HepG2 (cell line): Measurements from ENCODE around the gene ZNF23. TPM values are rescaled to one million over a fixed set of nuclear protein-coding genes. Genes with fewer than 3 reads are reported as not detected.

Experiments used
- CENPBD1 ChIP-seq: sonication (generic); formaldehyde crosslinking; IDR thresholded peaks from 2 replicates; pipeline ENCODE4 v1.8.0; 2022; ENCODE audit warnings: missing genetic modification reagents, low read depth, mild to moderate bottlenecking, borderline replicate concordance
- KLF6 ChIP-seq: IDR thresholded peaks from 2 replicates; pipeline ENCODE4 v1.8.0; 2016; ENCODE audit warnings: missing biosample characterization, missing genetic modification reagents
- PRDM4 ChIP-seq: sonication (generic); formaldehyde crosslinking; IDR thresholded peaks from 2 replicates; pipeline ENCODE4 v1.9.0; 2021; ENCODE audit warnings: missing genetic modification reagents, borderline replicate concordance
- TBX2 ChIP-seq: sonication (generic); formaldehyde crosslinking; IDR thresholded peaks from 2 replicates; pipeline ENCODE4 v1.5.0; 2020; ENCODE audit warnings: missing genetic modification reagents, mild to moderate bottlenecking, borderline replicate concordance
- TERF1 ChIP-seq: sonication (generic); formaldehyde crosslinking; IDR thresholded peaks from 2 replicates; pipeline ENCODE4 v1.8.0; 2022; ENCODE audit warnings: mild to moderate bottlenecking, missing genetic modification reagents, moderate library complexity
- ZBTB14 ChIP-seq: sonication (generic); formaldehyde crosslinking; IDR thresholded peaks from 2 replicates; pipeline ENCODE4 v1.4.0; 2020; ENCODE audit warnings: missing genetic modification reagents
- ZFP1 ChIP-seq: IDR thresholded peaks from 2 replicates; pipeline ENCODE4 v1.6.1; 2016
- ZFP36L2 ChIP-seq: sonication (generic); formaldehyde crosslinking; IDR thresholded peaks from 2 replicates; pipeline ENCODE4 v1.4.0; 2020; ENCODE audit warnings: missing genetic modification reagents
- ZKSCAN8 ChIP-seq: IDR thresholded peaks from 2 replicates; pipeline ENCODE4 v1.6.1; 2016; ENCODE audit warnings: borderline replicate concordance, missing genetic modification reagents, missing compliant biosample characterization
- ZNF326 ChIP-seq: sonication (generic); formaldehyde crosslinking; IDR thresholded peaks from 2 replicates; pipeline ENCODE4 v1.4.0; 2020; ENCODE audit warnings: missing genetic modification reagents, borderline replicate concordance
- ZNF350 ChIP-seq: sonication (generic); formaldehyde crosslinking; IDR thresholded peaks from 2 replicates; pipeline ENCODE4 v1.4.0; 2020; ENCODE audit warnings: mild to moderate bottlenecking, low read depth, missing genetic modification reagents, borderline replicate concordance
- polyA plus RNA-seq, 8 experiments: library from polyadenylated mRNA; depleted of rRNA in 3 of 8; stranded (reverse) in 7 of 8; unstranded in 1 of 8; fragments of >200 nt; fragmentation: Illumina TruSeq in 4 of 8; extraction: Trizol in 4 of 8; gene quantifications; 2 replicates each; pipeline versions ENCODE4 v1.2.1 to v1.2.3, GENCODE V29; 2011 to 2016; ENCODE audit warnings: low read depth in 4 of 8, missing spikeins in 1 of 8, mixed read lengths in 1 of 8; ENCODE audit not compliant: insufficient read depth in 1 of 8
- total RNA-seq, 5 experiments: library from RNA; depleted of rRNA; stranded (reverse); fragments of >200 nt; fragmentation: Illumina TruSeq; extraction: Trizol; gene quantifications; 2 replicates each; pipeline ENCODE4 v1.2.3, GENCODE V29; 2016; ENCODE audit warnings: low read depth in 1 of 5
- TF ChIP-seq, protein P1 (sequence below), 2 experiments: sonication (generic) in 1 of 2; formaldehyde crosslinking in 1 of 2; IDR thresholded peaks; 2 replicates each; pipeline versions ENCODE4 v1.6.1 to v1.9.0; 2014 to 2022; ENCODE audit warnings: antibody characterized with exemption in 1 of 2, borderline replicate concordance in 1 of 2, inconsistent platforms in 1 of 2, low read depth in 1 of 2, missing genetic modification reagents in 1 of 2
- TF ChIP-seq, protein P2 (sequence below): sonication (generic); formaldehyde crosslinking; IDR thresholded peaks from 2 replicates; pipeline ENCODE4 v1.8.1; 2023; ENCODE audit warnings: mild to moderate bottlenecking, missing genetic modification reagents, borderline replicate concordance
- TF ChIP-seq, protein P3 (sequence below): IDR thresholded peaks from 2 replicates; pipeline ENCODE4 v1.6.1; 2018; ENCODE audit warnings: missing genetic modification reagents

ZNF23 gene
- total and polyA plus RNA-seq, 2 of the 13 experiments (the other 11 are each of a cell fraction or from before 2014, with no cell fraction given): 8.6 to 12.2 TPM

DNA sequence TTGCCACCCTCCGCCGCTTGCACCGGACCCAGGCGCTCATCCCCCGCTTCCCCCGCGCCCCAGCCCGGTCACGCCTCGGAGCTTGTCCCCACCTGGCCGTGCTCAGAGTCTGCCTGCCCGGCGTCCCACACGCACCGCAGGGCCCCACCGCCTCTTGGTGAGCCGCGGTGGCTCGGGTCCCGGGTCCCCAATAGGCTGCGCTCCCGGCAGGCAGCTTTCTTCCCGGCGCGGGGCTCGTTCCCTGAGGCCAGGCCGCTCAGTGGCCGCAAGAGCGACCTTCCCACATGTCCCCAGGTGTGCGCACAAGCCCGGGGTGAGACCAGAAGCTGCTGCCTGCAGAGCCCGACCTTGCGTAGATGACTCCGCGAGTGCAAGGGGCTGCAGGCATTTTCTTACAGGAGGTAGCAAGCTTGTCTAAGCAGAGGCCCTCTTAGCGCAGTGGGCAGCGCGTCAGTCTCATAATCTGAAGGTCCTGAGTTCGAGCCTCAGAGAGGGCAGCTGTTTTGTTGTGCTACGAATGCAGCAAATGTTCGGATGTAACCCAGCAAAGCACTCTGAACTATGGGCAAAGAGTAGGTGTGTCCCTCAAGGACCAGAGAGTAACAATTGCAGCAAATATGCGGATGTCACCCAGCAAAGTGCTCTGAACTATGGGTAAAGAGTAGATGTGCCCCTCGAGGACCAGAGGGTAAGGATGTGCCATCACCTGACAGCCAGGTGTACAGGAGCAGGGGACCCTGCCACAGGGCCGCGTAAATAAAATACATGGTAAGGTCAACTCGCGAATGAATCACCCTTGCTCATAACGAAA, 35.8 kb downstream of the ZNF23 start (continued):
- TF ChIP-seq, protein P1, sequence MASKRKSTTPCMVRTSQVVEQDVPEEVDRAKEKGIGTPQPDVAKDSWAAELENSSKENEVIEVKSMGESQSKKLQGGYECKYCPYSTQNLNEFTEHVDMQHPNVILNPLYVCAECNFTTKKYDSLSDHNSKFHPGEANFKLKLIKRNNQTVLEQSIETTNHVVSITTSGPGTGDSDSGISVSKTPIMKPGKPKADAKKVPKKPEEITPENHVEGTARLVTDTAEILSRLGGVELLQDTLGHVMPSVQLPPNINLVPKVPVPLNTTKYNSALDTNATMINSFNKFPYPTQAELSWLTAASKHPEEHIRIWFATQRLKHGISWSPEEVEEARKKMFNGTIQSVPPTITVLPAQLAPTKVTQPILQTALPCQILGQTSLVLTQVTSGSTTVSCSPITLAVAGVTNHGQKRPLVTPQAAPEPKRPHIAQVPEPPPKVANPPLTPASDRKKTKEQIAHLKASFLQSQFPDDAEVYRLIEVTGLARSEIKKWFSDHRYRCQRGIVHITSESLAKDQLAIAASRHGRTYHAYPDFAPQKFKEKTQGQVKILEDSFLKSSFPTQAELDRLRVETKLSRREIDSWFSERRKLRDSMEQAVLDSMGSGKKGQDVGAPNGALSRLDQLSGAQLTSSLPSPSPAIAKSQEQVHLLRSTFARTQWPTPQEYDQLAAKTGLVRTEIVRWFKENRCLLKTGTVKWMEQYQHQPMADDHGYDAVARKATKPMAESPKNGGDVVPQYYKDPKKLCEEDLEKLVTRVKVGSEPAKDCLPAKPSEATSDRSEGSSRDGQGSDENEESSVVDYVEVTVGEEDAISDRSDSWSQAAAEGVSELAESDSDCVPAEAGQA (IDR thresholded peaks at IDR 0.05; ENCODE audit: low read depth): peak; percentile 60
- TF ChIP-seq, protein P1 (CRISPR knock-in tag; IDR thresholded peaks at IDR 0.05; ENCODE audit: borderline replicate concordance): no peak; the same call in none of the 2 replicates
- TF ChIP-seq ZNF326 (CRISPR knock-in tag) (no peak; the same call in 1 of the 2 replicates), PRDM4 (CRISPR knock-in tag) (peak; percentile 88; the same call in 1 of the 2 replicates), ZFP36L2 (CRISPR knock-in tag) (peak; percentile 61; the same call in 1 of the 2 replicates), TBX2 (CRISPR knock-in tag) (peak; percentile 93), ZFP1 (CRISPR knock-in tag) (peak; percentile 98), KLF6 (CRISPR knock-in tag) (peak; percentile 96), ZKSCAN8 (CRISPR knock-in tag) (peak; percentile 97), ZBTB14 (CRISPR knock-in tag) (peak; percentile 61; the same call in 1 of the 2 replicates), ZNF350 (peak; percentile 98), CENPBD1 (CRISPR knock-in tag) (no peak), TERF1 (CRISPR knock-in tag) (no peak)
- TF ChIP-seq, protein P2, sequence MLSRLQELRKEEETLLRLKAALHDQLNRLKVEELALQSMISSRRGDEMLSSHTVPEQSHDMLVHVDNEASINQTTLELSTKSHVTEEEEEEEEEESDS (CRISPR knock-in tag): 0 out of 2 replicates have a peak, but pooled peaks have one; percentile 24
- TF ChIP-seq, protein P3, sequence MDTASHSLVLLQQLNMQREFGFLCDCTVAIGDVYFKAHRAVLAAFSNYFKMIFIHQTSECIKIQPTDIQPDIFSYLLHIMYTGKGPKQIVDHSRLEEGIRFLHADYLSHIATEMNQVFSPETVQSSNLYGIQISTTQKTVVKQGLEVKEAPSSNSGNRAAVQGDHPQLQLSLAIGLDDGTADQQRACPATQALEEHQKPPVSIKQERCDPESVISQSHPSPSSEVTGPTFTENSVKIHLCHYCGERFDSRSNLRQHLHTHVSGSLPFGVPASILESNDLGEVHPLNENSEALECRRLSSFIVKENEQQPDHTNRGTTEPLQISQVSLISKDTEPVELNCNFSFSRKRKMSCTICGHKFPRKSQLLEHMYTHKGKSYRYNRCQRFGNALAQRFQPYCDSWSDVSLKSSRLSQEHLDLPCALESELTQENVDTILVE (CRISPR knock-in tag): peak; percentile 94
